HUES64 (cell line): Measurements from ENCODE around the gene UBAC1.
"Not testable (repeated sequence)": the region's sequence is repeated elsewhere in the genome, so short reads cannot be mapped to it uniquely, and the experiment has no call there.

Experiments used
- H3K27ac ChIP-seq: 2 replicates; pipeline ENCODE4 v1.7.0; 2013; ENCODE audit warnings: low read depth, low read length, inconsistent platforms
- H3K27me3 ChIP-seq: 2 replicates; pipeline ENCODE4 v1.6.1; 2013; ENCODE audit warnings: mild to moderate bottlenecking, low read length; ENCODE audit not compliant: insufficient read depth
- H3K36me3 ChIP-seq: 2 replicates; pipeline ENCODE4 v1.6.1; 2013; ENCODE audit warnings: mild to moderate bottlenecking, low read length; ENCODE audit not compliant: insufficient read depth
- H3K4me1 ChIP-seq: 2 replicates; pipeline ENCODE4 v1.6.1; 2013; ENCODE audit warnings: mild to moderate bottlenecking, low read length, moderate library complexity; ENCODE audit not compliant: insufficient read depth
- H3K4me3 ChIP-seq: 2 replicates; pipeline ENCODE4 v1.5.1; 2013; ENCODE audit warnings: mild to moderate bottlenecking, low read length, moderate library complexity
- H3K9ac ChIP-seq: 2 replicates; pipeline ENCODE4 v1.6.1; 2013; ENCODE audit warnings: mild to moderate bottlenecking, low read depth, low read length
- H3K9me3 ChIP-seq: 2 replicates; pipeline ENCODE4 v1.6.1; 2013; ENCODE audit warnings: low read depth, low read length; ENCODE audit not compliant: insufficient read depth
- WGBS: fragments of 150-250, 120-280 bp; methylation state at CpG from one replicate; pipeline ENCODE4 v1.1.7; 2013; ENCODE audit warnings: missing lambda C conversion rate; 5-methylcytosine and 5-hydroxymethylcytosine counted together

UBAC1 gene

GRCh38 chr9:135945969-135946368 lies 15.2 kb downstream of the UBAC1 start:
- 96% methylated on average over 18 of the region's 18 CpGs for WGBS
- Histone ChIP-seq H3K36me3 (peaks cover 71% of the 10 kb centered on the region), H3K9ac (no peak overlapping the region), H3K4me1 (no peaks in the 10 kb centered on the region), H3K4me3 (no peak overlapping the region), H3K27ac (no peak overlapping the region), H3K9me3 (no peaks in the 10 kb centered on the region), H3K27me3 (no peaks in the 10 kb centered on the region)

- no peak overlapping the region for H3K4me3 ChIP-seq
- H3K36me3 ChIP-seq: peaks cover 71% of the 10 kb centered on the region
- H3K27ac ChIP-seq: no peak overlapping the region
- no peaks in the 10 kb centered on the region for H3K27me3 ChIP-seq
- H3K9ac ChIP-seq: no peak overlapping the region
- 93% methylated on average over 36 of the region's 36 CpGs for WGBS
- no peaks in the 10 kb centered on the region for H3K4me1 ChIP-seq
- no peaks in the 10 kb centered on the region for H3K9me3 ChIP-seq
These were observed 16.5 kb downstream of the UBAC1 start for GRCh38 chr9:135944444-135945252.

DNA sequence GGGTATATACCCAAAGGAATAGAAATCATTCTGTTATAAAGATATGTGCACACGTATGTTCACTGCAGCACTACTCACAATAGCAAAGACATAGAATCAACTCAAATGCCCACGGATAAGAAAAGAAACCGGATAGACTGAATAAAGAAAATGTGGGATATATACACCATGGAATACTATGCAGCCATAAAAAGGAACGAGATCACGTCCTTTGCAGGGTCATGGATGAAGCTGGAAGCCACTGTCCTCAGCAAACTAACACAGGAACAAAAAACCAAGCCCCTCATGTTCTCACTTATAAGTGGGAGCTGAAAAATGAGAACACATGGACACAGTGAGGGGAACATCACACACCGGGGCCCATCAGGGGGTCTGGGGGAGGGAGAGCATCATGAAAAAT lies 17.6 kb downstream of the UBAC1 start:
- WGBS: 95% methylated on average over 5 of the region's 6 CpGs
- not testable (repeated sequence) for H3K27ac ChIP-seq
- H3K36me3 ChIP-seq: peaks cover 81% of the 10 kb centered on the region

DNA sequence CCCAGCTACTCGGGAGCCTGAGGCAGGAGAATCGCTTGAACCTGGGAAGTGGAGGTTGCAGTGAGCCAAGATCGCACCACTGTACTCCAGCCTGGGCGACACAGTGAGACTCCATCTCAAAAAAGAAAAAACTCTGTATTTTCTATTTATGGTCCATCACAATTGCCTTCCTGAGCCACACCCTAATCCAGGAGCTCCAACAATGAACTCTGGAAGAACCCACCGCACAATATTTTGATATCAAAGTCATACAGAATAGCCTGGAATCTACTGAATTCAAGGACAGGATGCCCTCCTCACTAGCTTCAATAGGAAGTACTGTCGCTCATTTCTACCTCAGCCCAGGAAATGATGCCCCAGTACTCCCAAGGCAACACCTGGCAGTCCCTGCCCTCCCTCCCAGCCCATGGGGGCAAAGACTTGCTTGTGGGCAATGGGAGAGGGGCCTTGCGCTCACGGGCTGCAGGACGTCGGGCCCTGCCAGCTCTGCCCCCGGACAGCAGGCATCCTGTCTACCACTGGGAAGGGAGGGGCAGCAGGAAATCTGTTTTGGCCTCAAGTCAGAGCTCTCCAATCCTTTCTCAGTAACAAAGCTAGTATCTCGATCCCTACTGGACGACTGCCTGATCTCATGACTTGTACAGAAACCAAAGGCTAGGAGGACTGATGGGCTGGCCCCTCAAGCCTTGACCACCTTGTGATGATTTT lies 19.7 kb downstream of the UBAC1 start:
- no peaks in the 10 kb centered on the region for H3K4me1 ChIP-seq
- H3K27me3 ChIP-seq: no peaks in the 10 kb centered on the region
- peaks cover 6% of the 10 kb centered on the region; the same call in 1 of the 2 replicates for H3K9me3 ChIP-seq
- WGBS: 92% methylated on average over 13 of the region's 13 CpGs
- peaks cover 86% of the 10 kb centered on the region for H3K36me3 ChIP-seq
- no peak overlapping the region for H3K4me3 ChIP-seq
- no peak overlapping the region for H3K9ac ChIP-seq
- H3K27ac ChIP-seq: no peak overlapping the region

More for the DNA sequence above, 17.6 kb downstream of the UBAC1 start:
- H3K9me3 ChIP-seq, H3K9ac ChIP-seq, H3K4me3 ChIP-seq, H3K4me1 ChIP-seq, H3K27me3 ChIP-seq: not testable (repeated sequence)

- no peak overlapping the region for H3K27ac ChIP-seq
- H3K27me3 ChIP-seq: no peaks in the 10 kb centered on the region
- H3K36me3 ChIP-seq: peaks cover 84% of the 10 kb centered on the region
- no peak overlapping the region for H3K9ac ChIP-seq
- 96% methylated on average over 33 of the region's 33 CpGs for WGBS
- no peak overlapping the region for H3K4me3 ChIP-seq
- no peaks in the 10 kb centered on the region for H3K4me1 ChIP-seq
- peaks cover 9% of the 10 kb centered on the region; the same call in 1 of the 2 replicates for H3K9me3 ChIP-seq
These were observed 21.6 kb downstream of the UBAC1 start for GRCh38 chr9:135939351-135940265.

DNA sequence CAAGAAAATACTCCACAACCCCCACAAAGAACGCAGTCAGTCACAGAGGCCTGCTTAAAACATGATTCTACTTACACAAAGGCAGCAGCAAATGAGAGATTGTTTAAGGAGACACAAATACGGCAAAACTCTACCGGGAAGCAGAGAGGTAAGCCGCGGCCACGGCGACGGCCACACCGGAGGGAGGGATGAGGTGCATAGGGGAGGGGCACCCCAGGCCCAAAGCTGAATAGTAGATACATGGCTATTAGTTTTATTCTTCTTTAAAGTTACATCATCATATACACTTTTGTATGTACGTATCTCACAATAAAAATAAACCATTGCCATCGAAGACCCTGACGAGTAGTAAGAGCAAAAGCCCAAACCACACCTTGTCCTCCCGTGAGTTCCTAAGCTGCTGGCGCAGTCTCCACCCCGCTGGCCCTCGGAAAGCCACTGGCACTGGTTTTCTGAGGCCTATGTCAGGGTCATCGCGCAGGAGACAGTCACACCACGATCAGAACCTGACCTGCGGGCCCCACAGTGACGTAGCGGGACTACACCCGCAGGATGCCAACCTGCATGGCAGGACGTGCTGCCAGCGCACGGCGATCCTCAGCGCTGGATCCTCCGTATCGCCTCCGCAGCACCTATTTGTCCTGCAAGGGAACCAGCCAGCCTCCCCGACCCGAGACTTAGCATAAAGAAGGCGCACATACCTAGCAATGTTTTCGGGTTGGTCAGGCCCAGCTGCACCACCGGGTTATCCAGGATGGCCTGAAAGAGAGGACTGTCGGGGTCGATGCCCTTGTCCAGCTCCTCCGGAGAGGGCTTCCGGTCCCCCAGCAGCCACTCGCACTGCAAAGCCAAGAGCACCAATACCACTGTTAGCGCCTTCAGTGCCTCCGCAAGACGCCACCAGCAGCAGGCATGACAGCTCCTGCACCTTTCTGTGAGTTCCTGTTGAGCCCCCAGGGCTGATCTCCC lies 23.4 kb downstream of the UBAC1 start:
- Histone ChIP-seq H3K9me3 (peaks cover 9% of the 10 kb centered on the region; the same call in 1 of the 2 replicates), H3K27ac (no peak overlapping the region), H3K27me3 (no peaks in the 10 kb centered on the region), H3K4me3 (no peak overlapping the region), H3K9ac (no peak overlapping the region), H3K4me1 (no peaks in the 10 kb centered on the region), H3K36me3 (peaks cover 80% of the 10 kb centered on the region)
- 97% methylated on average over 44 of the region's 44 CpGs for WGBS

GRCh38 chr9:135933114-135933513 lies 28.1 kb downstream of the UBAC1 start:
- no peaks in the 10 kb centered on the region for H3K27me3 ChIP-seq
- H3K36me3 ChIP-seq: peaks cover 60% of the 10 kb centered on the region
- H3K4me1 ChIP-seq: no peaks in the 10 kb centered on the region
- no peak overlapping the region for H3K9ac ChIP-seq
- no peak overlapping the region for H3K27ac ChIP-seq
- WGBS: 94% methylated on average over 13 of the region's 13 CpGs
- H3K9me3 ChIP-seq: peaks cover 9% of the 10 kb centered on the region; the same call in 1 of the 2 replicates
- H3K4me3 ChIP-seq: no peak overlapping the region

DNA sequence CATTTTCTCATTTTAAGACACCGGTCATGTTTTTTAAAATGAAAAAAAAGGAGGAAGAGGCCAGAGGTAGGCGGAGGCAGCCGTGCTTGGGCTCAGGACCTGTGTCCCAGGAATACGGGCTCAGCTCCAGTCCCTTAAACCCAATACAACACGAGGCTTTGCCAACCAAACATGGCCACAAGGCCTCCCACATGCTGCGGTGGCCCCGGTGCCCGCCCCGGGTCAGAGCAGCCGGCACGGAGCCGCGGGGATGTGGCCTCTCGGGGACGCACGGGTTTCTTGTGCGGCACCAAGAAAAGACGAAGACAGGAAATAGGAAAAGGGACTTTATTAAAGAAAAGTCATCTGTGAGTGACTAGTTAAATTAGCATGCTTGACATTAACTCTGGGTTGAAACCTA lies 28.5 kb downstream of the UBAC1 start:
- Histone ChIP-seq H3K36me3 (peaks cover 55% of the 10 kb centered on the region), H3K9ac (no peak overlapping the region), H3K9me3 (peaks cover 9% of the 10 kb centered on the region; the same call in 1 of the 2 replicates), H3K27ac (no peak overlapping the region), H3K4me1 (no peaks in the 10 kb centered on the region), H3K4me3 (no peak overlapping the region), H3K27me3 (no peaks in the 10 kb centered on the region)
- WGBS: 97% methylated on average over 16 of the region's 18 CpGs

DNA sequence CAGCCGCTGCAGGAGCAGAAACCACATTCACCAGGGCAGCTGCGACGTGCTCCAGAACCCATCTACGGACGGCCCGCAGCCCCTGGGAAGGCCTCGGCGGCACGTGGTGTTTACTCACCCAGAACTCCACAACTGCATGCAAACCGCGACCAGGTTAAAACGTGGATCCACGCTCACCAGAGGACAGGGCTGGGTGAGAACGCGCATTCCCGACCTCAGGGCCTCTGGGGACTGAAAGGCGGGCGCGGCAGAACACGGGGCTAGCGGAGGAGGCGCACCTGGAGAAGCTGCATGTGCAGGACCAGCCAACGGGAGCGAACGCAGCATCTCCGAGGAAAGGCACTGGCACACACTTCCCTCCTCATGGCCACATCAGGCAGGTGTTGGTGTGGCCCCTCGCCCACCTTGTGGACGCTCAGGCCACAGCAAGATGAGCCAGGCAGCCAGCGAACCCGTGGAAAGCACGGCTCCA lies 29.8 kb downstream of the UBAC1 start:
- H3K4me3 ChIP-seq: no peak overlapping the region
- peaks cover 44% of the 10 kb centered on the region for H3K36me3 ChIP-seq
- 0 out of 2 replicates have a peak, but pooled peaks cover 3% of the 10 kb centered on the region for H3K9me3 ChIP-seq
- WGBS: 89% methylated on average over 31 of the region's 31 CpGs
- H3K4me1 ChIP-seq: no peaks in the 10 kb centered on the region
- H3K27me3 ChIP-seq: no peaks in the 10 kb centered on the region
- no peak overlapping the region for H3K9ac ChIP-seq
- H3K27ac ChIP-seq: no peak overlapping the region
